GM18873 (cell line): ENCODE results near the gene NPHP1.
"Not testable (repeated sequence)": the region's sequence is repeated elsewhere in the genome, so short reads cannot be mapped to it uniquely, and the experiment has no call there.

Experiments used
- ATAC-seq: cut with Tn5 transposase; IDR thresholded peaks from one replicate; pipeline ENCODE4 v1.9.1; 2021; ENCODE audit warnings: mild to moderate bottlenecking, moderate library complexity, moderate number of reproducible peaks; ENCODE audit not compliant: unreplicated experiment, low FRiP score

The NPHP1 gene

DNA sequence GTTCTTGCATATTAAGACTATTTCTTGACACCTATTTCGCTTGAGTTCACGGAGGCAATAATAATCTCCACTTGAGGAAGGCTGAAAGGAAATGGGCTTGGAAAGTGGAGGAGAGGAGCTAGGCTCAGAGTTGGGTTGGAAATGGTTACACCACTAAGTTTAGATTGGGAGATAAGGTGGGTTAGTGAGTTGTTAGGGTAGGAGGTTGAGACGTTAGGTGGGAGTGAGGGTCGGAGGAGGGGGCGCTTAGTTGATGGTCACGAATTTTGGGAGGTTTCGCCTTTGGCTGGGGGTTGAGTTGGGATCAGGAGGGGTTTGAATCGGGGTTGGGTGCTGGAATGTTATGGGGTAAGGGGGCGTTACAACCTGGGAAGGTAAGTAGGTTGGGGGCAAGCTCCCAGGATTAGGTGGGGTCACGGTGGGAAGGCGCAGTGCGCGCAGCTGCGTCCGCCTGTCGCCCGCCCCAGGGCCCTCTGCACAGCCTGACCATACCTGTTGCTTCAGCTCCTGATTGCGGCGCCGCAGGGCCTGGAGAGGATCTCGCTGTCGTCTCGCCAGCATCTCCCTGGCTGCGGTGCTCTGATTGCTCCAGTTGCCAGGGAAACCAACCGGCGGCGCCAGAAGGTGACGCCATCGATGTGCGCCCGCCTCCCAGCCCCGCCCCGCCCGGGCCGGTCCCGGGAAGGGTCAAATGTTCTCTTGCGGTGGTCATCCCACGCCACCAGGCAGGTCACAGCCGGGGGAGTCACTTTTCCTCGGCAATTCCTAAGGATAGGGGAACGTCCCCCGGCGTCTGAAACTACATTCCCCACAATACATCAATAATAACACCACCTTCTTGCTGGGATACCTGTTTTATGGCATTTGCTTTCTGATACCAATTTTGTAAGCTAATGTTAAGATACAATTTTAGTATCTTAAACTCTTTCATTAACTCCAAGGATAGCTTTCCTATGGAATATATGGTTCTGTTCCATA, at the start of gene NPHP1:
Gene NPHP1 (minus strand): TSS at position 606 of the 978 bp plus-strand sequence. CDS start 45 bp downstream, at position 561.
- peak; percentile 87 for ATAC-seq

DNA sequence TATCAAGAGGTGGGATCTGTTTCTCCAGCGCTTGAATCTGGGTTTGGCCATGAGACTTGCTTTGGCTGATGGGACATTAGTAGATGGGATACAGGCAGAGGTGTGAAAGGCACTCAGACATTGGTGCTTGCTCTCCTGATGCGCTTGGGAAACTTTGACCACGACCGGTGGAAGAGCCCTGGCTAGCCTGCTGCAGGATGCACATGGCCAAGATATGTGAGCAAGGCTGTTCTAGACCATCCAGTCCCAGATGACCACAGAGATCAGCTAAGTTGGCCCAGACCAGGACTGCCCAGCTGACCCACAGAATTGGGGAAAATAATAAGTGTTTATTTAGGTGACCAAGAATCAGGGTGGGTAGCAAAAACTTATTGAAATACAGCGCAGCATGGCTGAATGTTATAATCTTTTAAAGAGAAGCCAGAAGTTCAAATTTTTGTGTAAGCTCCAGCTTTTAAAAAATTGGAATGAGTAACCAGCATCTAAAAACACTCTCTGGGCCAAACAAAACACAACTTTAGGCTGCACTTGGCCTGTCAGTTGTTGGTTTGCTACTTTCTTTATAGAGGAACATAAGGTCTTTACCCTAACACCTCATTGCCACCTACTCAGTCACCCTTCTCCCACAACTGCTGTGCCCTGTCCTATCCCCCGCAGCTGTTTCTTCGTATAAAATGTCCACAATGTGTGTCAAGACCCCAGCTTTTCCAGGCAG, 43.4 kb upstream of the NPHP1 start:
- not testable (repeated sequence) for ATAC-seq

DNA sequence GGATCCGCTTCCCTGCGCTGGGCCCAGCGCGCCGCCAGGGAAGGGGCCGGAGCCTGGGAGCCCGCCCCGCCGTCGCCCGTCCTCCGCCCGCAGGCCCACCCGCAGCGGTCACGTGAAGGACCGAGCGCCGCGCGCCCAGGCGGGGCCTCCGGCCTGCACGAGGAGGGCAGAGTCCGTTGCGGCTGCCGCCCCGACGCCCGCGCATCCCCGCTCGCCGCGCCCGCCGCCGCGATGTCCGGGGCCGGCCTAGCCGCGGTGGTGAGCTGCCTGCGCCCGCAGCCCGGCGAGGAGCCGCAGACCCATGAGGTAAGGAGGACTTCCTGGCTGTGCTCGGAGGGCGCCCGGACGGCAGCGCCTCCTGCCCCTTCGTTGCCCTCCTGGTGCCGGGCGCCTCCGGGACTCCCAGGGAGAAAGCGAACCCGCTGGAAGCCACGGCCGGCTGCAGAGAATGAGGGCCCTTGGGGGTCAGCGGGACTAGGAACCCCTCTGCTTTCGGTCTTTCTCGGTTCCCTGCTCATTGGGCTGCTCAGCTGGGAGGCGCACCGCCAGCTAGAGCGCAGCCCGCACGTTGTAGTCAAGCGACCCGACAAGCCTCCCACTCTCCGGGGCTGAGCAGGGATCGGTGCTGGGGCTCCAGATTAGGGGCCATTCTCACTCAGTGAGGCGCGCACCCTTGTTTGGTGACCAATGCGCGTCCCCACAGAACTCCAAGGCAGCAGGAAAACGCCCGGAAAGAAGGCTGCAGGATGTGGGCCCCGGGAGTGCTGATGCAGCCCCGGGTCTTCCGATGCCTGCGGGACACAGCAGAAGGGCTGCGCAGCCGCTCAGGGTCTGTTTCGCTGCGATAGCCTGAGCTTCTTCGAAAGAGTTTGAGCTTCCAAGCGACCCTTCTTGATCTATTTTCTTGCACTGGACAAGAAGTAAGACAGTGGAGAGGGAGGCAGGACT, 40.9 kb upstream of the NPHP1 start:
- ATAC-seq = not testable (repeated sequence)

DNA sequence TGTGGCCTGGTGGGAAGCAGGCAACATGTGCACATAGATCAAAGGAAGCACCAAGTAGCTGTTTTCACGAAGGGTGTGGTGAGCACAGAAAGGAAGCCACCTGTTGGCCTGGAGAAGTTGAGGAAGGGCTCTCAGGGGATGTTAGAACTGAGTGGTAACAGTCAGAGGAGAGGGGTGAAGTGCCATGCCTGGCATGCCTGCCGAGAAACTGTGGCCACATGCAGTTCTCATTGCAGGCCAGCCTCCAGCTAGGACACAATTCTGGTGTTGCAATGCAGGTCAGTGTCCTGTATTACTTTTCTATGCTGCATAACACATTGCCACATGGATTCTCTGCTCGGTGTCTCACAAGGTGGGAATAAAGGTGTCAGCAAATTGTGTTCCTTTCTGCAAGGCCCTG, 38.5 kb upstream of the NPHP1 start:
- ATAC-seq = not testable (repeated sequence)

DNA sequence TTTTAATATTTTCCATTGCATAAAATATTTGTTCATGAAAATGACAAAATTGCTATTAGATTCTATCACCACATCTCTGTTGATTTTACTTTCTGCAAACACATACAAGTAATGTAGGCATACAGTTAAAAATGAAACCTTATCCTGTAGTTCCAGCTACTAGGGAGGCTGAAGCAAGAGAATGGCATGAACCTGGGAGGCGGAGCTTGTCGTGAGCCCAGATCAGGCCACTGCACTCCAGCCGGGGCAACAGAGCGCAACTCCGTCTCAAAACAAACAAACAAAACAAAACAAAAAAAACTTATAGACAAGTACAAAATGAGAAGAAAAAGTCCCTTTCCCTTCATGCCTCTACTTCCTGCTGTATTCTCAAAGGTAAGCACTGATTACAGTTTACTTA, 29.7 kb upstream of the NPHP1 start:
- ATAC-seq = not testable (repeated sequence)

DNA sequence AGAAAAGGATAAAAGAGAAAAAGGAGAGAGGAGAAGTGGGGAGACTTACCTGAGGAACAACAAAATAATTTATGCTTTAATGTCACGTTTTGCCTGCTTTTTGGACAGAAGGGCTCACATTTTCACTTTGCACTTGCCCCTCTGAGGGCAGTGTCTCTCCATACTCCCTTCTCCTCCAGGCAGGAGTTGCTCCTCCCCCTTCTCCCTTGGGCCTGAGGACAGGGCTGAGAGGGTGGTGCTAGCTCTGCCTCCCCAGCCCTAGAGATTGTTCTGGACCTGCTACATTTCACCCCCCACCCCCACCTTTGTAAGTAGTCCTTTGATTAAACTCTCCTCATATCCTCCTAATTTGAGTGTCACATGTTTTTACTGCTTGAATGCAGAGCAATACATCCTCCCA, 25.1 kb upstream of the NPHP1 start:
- ATAC-seq = not testable (repeated sequence)

DNA sequence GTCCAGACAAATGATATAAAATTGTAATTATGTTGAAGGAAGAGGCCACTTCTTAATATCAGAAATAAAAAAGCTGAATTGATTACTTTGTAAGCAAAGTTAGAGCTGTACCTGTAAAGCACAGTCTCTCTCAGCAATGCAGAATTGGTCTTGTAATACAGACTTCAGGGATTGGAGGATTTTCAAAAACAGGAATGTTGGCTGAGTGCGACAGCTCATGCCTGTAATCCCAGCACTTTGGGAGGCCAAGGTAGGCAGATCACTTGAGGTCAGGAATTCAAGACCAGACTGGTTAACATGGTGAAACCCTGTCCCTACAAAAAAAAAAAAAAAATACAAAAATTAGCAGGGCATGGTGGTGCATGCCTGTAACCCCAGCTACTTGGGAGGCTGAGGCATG, 17.8 kb upstream of the NPHP1 start:
- not testable (repeated sequence) for ATAC-seq

DNA sequence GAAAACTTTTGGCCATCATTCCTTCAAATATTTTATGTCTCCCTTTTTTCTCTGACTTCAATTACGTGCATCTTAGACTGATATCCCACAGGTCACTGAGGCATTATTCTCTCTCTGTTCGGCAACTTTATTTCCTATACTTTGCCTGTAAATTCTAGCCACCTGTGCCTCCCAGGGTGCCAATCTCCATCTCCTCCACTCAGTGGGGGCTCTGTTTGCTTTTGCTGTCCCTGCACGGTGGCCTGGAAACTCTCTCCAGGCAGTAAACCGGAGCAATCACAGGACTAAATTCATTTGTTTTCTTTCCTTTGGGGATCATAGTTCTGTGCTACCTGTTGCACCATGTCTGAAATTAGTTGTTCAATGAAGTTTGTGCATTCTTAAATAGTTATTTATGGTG, 17.1 kb upstream of the NPHP1 start:
- no peak for ATAC-seq

DNA sequence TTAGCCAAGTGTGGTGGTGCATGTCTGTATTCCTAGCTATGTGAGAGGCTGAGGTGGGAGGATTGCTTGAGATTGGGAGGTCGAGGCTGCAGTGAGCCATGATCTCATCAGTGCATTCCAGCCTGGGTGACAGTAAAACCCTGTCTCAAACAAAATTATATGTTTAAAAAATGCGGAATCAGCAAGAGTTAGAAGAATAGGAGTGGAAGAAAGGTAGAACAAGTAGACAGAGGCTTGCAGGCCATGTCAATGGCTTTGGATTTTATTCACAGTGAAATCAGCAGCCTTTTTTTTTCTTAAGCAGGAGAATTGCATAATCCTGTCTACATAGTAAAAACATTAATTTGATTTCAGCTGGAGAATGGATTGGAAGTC, 15.4 kb upstream of the NPHP1 start:
- no peak for ATAC-seq

DNA sequence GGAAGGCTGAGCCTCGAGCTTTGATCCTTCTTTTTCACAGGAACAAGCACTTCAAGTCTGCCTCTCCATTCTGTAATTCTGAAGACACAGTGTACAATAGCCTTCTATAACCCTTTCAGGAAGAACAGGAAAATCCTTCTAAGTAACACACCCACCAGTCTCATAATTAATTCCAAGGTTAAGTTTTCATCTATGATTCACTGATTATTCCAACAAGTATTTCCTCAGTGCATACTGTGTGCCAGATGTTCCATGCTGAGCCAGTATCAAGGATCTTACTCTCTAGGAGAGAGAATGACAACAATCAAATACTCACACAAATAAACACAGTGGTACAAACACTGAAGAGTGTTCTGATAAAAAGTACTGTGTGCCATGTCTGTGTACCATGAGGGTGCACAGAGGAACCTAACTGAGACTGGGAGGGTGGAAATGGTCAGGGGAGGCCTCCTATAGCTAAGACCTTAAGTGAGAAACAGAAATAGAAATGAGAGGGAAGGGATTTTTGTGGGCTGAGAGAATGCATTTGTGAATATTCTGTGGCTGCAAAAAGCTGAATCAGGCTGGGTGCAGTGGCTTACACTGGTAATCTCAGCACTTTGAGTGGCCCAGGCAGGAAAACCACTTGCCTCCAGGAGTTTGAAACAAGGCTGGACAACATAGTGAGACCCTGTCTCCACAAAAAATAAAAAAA, 14.8 kb upstream of the NPHP1 start:
- ATAC-seq = no peak

DNA sequence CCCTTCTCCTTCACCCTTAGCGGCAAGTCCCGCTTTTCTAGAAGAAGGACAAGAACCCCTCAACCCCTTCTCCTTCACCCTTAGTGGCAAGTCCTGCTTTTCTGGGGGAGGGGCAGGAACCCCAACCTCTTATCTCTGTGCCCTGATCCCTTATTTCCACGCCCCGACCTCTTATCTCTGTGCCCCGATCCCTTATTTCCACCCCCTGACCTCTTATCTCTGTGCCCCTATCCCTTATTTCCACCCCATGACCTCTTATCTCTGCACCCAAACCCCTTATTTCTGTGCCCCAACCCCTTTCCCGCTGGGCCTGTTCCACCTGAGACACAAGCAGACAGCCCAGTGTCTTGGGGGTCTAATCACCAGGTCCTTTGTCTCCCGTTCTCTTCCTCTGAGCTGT, 14.1 kb upstream of the NPHP1 start:
- not testable (repeated sequence) for ATAC-seq

DNA sequence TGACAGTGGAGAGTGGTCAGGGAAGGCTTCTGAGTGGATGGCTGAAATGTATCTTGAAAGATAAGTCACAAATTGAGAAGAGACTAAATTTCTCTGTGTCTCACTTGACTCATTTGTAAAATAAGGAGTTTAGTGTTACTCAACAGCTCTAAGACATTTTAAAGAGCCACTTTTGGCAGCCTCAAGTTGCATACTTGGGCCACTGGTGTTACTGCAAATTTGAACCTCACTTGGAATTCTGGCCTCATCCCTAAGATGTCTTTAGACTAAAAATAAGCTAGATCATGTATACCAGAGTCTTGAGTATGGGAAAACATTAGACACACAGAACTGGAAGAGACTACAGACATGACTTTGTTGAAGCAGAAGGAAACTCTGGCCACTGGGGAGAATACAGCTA, 12.0 kb upstream of the NPHP1 start:
- ATAC-seq = no peak

DNA sequence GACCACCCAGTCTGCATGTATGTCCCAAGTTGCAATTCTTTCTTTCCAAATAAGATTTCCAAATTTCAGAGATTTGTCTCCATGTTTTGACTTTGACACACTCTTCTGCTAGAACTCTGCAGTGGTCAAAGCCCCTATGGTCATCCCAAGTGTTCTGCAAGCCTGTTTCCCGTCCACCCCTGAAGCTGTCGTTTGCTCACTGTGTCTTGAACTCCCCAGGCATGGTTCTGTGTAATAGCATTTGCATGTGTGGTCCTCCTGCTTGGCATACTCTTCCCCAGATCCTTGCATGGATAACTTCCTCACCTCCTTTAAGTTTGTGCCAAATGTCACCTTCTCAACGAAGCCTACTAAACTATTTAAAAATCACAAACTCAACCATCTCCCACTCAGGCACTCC, 11.4 kb upstream of the NPHP1 start:
- no peak for ATAC-seq

DNA sequence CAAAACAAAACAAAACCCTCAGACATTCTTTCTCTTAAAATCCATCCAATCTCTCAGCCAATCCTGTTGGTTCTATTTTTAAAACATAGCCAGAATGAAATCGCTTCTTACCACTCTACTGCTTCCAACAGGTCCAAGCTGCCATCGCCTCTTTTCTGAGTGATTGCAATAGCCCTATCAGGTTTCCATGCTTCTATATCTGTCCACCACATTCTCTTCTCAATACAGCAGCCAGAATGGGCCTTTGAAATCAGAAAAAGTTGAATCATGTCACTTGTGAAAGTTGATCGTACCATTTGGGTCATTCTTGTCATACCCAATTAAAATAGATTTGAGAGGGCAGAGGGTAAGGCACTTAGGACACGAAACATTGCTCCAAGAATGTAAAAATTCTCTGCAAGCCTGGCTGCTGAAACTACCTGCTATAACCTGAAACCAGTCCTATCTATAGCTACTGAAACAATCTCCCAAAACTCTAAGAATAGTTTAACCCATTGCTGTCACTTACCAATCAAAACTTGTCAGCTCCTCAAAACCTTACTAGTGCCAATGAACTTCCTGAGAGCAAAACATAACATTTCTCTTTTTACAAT, 10.8 kb upstream of the NPHP1 start:
- no peak for ATAC-seq

DNA sequence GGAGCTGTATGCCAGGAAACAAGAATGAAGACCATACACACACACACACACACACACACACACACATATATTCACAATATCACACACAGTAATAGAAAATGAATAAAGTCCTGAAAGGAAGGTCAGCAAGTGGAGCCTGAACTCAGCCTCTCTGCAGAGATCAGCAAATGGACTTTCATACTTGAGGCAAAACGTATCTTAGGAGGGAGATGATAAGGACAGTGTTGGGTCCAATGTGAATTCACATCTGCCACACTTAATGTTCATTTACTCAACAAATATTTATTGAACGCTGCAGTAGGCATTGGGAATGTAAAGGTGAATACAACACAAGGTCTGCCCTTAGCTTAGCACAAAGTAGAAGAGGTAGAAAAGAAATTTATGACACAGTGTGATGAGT, 10.3 kb upstream of the NPHP1 start:
- no peak for ATAC-seq

DNA sequence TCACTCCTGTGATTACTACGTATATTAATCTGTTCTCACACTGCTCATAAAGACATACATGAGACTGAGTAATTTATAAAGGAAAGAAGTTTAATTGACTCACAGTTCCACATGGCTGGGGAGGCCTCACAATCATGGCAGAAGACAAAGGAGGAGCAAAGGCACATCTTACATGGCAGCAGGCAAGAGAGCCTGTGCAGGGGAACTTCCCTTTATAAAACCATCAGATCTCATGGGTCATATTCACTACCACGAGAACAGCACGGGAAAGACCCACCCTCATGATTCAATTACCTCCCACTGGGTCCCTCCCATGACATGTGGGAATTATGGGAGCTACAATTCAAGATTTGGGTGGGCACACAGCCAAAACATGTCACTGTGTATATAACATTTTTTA, 8.7 kb upstream of the NPHP1 start:
- not testable (repeated sequence) for ATAC-seq

DNA sequence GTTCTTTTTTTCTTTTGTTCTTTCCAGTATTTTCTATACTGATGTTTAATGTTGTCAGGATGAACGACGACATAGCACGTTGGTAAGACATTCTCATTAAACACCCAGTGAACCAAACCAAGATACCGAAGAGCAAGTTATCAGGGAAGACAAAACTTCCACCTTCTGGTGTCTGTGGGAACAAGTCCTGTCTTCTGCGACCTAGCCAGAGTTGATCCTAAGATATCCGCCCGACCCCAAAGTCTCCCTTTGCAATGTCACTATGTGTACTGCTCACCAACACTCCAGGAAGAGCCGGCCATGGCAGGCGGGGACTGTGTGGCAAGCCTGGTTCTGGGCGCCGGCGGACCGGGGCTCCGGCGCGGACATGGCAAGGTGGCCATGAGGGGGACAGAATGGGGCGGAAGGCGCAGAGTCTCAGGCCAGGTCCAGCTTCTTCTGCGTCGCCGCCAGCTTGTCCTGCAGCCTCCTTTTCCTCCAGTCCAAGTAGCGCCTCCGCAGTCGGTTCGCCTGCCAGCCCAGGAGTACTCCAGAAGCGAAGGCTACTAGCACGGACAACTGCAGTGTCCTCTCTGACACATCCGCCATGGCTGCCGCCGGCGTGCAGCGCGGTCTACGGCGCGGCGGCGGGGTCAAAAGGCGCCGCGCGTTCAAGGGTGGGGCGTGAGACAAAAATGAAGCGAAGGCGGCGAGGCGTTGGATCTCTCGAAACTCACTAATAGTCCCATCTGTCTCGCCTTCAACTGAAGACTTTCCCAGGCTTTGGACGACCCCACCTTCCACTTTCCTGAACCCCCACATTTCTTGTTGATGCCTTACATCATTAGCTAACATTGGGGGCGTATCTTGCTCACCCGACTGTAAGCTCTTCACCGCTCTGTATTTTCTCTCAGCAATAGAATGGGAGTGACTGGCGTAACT, 7.4 kb upstream of the NPHP1 start, which contains the start of gene MTLN:
Gene MTLN (minus strand): TSS at position 610 of the 921 bp plus-strand sequence. CDS start 22 bp downstream, at position 588.
- peak; percentile 52 for ATAC-seq
